PC-9 (cell line): ENCODE data around the gene CILP2. TPM values are rescaled to one million over a fixed set of nuclear protein-coding genes. Genes with fewer than 3 reads are reported as not detected.

ENCODE experiments used
- BruUV-seq: library from RNA; stranded (reverse); fragments of 400-500 nt; replicated peaks from 2 replicates; lab custom pipeline; 2021; lab: Mats Ljungman, UMichigan
- CTCF ChIA-PET: fragments of 300-600 bp; sonication (Branson Sonifier 250); formaldehyde crosslinking; loops from one replicate; lab custom pipeline; 2022; ENCODE audit warnings: antibody characterized with exemption; lab: Charles Lee
- POLR2A ChIA-PET: fragments of 300-600 bp; sonication (Branson Sonifier 250); formaldehyde crosslinking; loops from one replicate; lab custom pipeline; 2022; ENCODE audit warnings: antibody characterized with exemption; ENCODE audit not compliant: unreplicated experiment; lab: Charles Lee
- DNase-seq, 2 experiments: peaks; one replicate each; pipeline versions ENCODE4 v3.0.0 to v3.0.0-alpha.2; 2015 to 2022; ENCODE audit warnings: mixed read lengths in 1 of 2
- H2AFZ ChIP-seq: fragments of 200-600 bp; sonication (generic); 2 replicates; pipeline ENCODE4 v1.8.1; 2017; ENCODE audit warnings: antibody characterized with exemption
- H3F3A ChIP-seq: fragments of 200-600 bp; sonication (generic); 2 replicates; pipeline ENCODE4 v1.8.1; 2017; ENCODE audit warnings: antibody characterized with exemption, mild to moderate bottlenecking, low read depth; ENCODE audit not compliant: insufficient read depth
- H3K27ac ChIP-seq: fragments of 200-600 bp; sonication (generic); 2 replicates; pipeline ENCODE4 v1.6.1; 2016; ENCODE audit warnings: mixed run types
- H3K27me3 ChIP-seq: fragments of 200-600 bp; sonication (generic); 2 replicates; pipeline ENCODE4 v1.6.1; 2016; ENCODE audit warnings: low read depth, mixed run types; ENCODE audit not compliant: insufficient read depth
- H3K36me3 ChIP-seq: fragments of 200-600 bp; sonication (generic); 2 replicates; pipeline ENCODE4 v1.6.1; 2016; ENCODE audit warnings: low read depth, mixed run types
- H3K4me1 ChIP-seq: fragments of 200-600 bp; sonication (generic); replicated peaks from 2 replicates; pipeline ENCODE4 v1.6.1; 2016; ENCODE audit warnings: mixed run types; ENCODE audit not compliant: insufficient read depth
- H3K4me2 ChIP-seq: fragments of 200-600 bp; sonication (generic); 2 replicates; pipeline ENCODE4 v1.6.1; 2017; ENCODE audit warnings: mixed run types
- H3K4me3 ChIP-seq: fragments of 200-600 bp; sonication (generic); 2 replicates; pipeline ENCODE4 v1.6.1; 2016; ENCODE audit warnings: mixed run types
- H3K79me2 ChIP-seq: fragments of 200-600 bp; sonication (generic); 2 replicates; pipeline ENCODE4 v1.6.1; 2017; ENCODE audit warnings: low read depth, mixed run types
- H3K9me2 ChIP-seq: fragments of 200-600 bp; sonication (generic); 2 replicates; pipeline ENCODE4 v1.8.1; 2017; ENCODE audit warnings: mild to moderate bottlenecking; ENCODE audit not compliant: insufficient read depth
- H3K9me3 ChIP-seq: fragments of 200-600 bp; sonication (generic); 2 replicates; pipeline ENCODE4 v1.8.1; 2016; ENCODE audit warnings: low read depth; ENCODE audit not compliant: insufficient read depth
- H4K20me1 ChIP-seq: fragments of 200-600 bp; sonication (generic); 2 replicates; pipeline ENCODE4 v1.8.1; 2017; ENCODE audit not compliant: insufficient read depth
- EZH2 ChIP-seq: fragments of 200-600 bp; sonication (generic); IDR thresholded peaks from 2 replicates; pipeline ENCODE4 v1.8.0; 2017; ENCODE audit warnings: antibody characterized with exemption, low read depth
- intact Hi-C: fragments of 100-400 bp; cut with micrococcal nuclease; formaldehyde crosslinking; loops from one replicate; pipeline ENCODE4 v1.10.0; 2022; ENCODE audit not compliant: unreplicated experiment
- total RNA-seq: library from RNA; stranded (reverse); gene quantifications from 2 replicates; pipeline ENCODE4 v1.2.3, GENCODE V29; 2021
- TF ChIP-seq, protein P1 (sequence below): fragments of 200-600 bp; sonication (generic); conservative IDR thresholded peaks from 2 replicates; pipeline ENCODE4 v1.6.1; 2017; ENCODE audit warnings: mixed run types, antibody characterized with exemption, mild to moderate bottlenecking, moderate library complexity

CILP2 gene
- total RNA-seq, 1 experiment from 2014 or later = 1.1 TPM

DNA sequence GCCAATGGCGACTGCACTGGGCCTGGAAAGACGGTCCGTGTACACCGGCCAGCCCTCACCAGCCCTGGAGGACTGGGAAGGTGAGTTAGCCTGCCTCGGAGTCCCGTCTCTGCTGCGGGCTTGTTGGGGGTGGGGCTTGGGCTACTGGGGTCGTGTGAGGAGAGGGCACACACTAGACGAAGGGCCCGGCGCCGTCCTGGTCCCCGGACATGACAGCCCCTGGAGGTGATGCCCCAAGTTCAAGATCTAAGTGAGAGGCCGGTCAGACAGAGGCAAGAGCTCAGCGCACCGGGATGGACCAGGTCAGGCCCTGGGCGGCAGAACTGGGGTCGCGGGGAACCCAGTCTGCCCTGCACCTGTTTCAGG, 1.6 kb downstream of the CILP2 start:
- intact Hi-C loops = loop anchor here (10.0 kb wide), 1 partner anchor 235 kb away; no protein-coding TSS in a partner anchor
- Histone ChIP-seq H4K20me1 (no peaks in the 10 kb centered on the region), H3K4me3 (no peak overlapping the region), H3K4me2 (no peak overlapping the region), H2AFZ (no peak overlapping the region), H3K27me3 (no peaks in the 10 kb centered on the region), H3K36me3 (no peaks in the 10 kb centered on the region), H3K4me1 (no peaks in the 10 kb centered on the region), H3K27ac (no peak overlapping the region), H3K9me3 (no peaks in the 10 kb centered on the region), H3K9me2 (no peaks in the 10 kb centered on the region), H3F3A (peaks cover 24% of the 10 kb centered on the region; the same call in 1 of the 2 replicates), H3K79me2 (no peaks in the 10 kb centered on the region)
- BruUV-seq = no TSS peak
- TF ChIP-seq EZH2 = no peak
- TF ChIP-seq, protein P1, sequence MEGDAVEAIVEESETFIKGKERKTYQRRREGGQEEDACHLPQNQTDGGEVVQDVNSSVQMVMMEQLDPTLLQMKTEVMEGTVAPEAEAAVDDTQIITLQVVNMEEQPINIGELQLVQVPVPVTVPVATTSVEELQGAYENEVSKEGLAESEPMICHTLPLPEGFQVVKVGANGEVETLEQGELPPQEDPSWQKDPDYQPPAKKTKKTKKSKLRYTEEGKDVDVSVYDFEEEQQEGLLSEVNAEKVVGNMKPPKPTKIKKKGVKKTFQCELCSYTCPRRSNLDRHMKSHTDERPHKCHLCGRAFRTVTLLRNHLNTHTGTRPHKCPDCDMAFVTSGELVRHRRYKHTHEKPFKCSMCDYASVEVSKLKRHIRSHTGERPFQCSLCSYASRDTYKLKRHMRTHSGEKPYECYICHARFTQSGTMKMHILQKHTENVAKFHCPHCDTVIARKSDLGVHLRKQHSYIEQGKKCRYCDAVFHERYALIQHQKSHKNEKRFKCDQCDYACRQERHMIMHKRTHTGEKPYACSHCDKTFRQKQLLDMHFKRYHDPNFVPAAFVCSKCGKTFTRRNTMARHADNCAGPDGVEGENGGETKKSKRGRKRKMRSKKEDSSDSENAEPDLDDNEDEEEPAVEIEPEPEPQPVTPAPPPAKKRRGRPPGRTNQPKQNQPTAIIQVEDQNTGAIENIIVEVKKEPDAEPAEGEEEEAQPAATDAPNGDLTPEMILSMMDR = no peak
- POLR2A ChIA-PET = no interaction called here
- CTCF ChIA-PET = no interaction called here
- DNase-seq = no peak

DNA sequence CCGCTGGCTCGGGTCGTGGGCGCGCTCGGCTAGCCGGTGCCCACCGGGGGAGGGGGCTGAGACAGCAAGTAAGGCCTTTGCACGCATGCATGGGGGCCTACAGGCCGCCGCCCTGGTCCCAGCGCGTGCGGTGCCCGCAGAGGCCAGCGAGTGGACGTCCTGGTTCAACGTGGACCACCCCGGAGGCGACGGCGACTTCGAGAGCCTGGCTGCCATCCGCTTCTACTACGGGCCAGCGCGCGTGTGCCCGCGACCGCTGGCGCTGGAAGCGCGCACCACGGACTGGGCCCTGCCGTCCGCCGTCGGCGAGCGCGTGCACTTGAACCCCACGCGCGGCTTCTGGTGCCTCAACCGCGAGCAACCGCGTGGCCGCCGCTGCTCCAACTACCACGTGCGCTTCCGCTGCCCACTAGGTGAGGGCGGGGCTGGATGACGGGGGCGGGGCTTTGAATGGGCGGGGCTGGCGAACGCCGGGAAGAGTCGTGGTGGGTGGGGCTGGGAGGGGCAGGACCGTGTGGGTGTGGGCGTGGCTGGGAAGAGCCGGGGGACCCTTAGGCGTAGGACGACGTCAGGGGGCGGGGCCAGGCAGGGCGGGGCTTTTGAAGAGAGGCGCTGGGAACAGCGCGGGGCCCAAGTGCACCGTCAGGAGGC, 2.1 kb downstream of the CILP2 start:
- H3K9me3 ChIP-seq = no peaks in the 10 kb centered on the region
- H3K27me3 ChIP-seq = no peaks in the 10 kb centered on the region
- H3F3A ChIP-seq = peaks cover 24% of the 10 kb centered on the region; the same call in 1 of the 2 replicates
- H2AFZ ChIP-seq = peak overlapping the region; percentile 72
- peak overlapping the region; percentile 58 for H3K4me3 ChIP-seq
- no peak overlapping the region for H3K27ac ChIP-seq
- no peaks in the 10 kb centered on the region for H3K4me1 ChIP-seq
- peak; percentile 49 to 62 for DNase-seq
- H3K4me2 ChIP-seq = peak overlapping the region; percentile 85
- no TSS peak for BruUV-seq
- intact Hi-C loops = no loop called here
- ChIA-PET POLR2A (no interaction called here), CTCF (no interaction called here)
- H3K79me2 ChIP-seq = no peaks in the 10 kb centered on the region
- H3K9me2 ChIP-seq = no peaks in the 10 kb centered on the region
- TF ChIP-seq EZH2 = no peak
- TF ChIP-seq, protein P1 = no peak
- H4K20me1 ChIP-seq = no peaks in the 10 kb centered on the region
- H3K36me3 ChIP-seq = no peaks in the 10 kb centered on the region

DNA sequence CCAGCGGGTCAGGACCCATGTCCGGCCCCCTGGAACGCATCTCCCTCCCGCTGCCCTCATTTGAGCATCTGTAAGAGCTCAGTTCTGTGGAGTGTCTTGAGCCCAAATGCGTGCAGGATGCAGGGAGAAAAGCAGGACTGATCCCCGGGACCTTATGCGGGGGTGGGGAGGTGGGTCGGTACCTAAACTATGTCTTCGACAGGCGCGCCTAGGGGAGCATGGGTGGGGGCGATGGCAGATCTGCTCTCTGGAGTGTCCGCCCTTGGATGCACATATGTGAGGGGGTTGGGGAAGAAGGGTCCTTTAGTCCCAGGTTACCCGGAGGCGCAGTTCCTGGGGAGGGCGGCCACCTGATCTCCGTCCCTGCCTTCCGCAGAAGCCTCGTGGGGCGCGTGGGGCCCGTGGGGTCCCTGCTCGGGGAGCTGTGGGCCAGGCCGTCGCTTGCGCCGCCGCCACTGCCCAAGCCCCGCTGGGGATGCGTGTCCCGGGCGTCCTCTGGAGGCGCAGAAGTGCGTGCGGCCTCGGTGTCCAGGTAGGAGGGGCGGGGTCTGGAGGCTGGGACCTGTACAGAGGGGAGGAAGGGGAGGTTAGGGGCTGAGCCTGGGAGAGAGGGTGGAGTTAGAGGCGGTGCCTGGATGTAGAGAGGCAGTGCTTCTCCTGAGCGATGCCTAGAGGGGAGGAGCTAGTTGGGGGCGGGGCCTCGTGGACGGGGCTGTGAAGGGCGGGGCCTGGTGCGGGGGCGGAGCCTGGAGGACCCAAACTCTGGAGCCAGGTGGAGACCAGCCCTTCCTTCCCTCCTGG, 2.9 kb downstream of the CILP2 start:
- ChIA-PET CTCF (interaction anchor here (0.5 to 0.6 kb wide), 3 partner anchors 9 to 621 kb away, joined by 3 to 4 read pairs (median 3); partner anchors contain the start of gene DDX49), POLR2A (interaction anchor here (0.6 kb wide), 1 partner anchor 30 kb away, joined by 19 read pairs; no protein-coding TSS in a partner anchor)
- BruUV-seq = no TSS peak
- intact Hi-C loops = no loop called here
- Histone ChIP-seq H3K9me2 (no peaks in the 10 kb centered on the region), H2AFZ (peak overlapping the region; percentile 72), H3K4me3 (peak overlapping the region; percentile 58), H3F3A (peaks cover 24% of the 10 kb centered on the region; the same call in 1 of the 2 replicates), H3K9me3 (no peaks in the 10 kb centered on the region), H4K20me1 (no peaks in the 10 kb centered on the region), H3K27ac (no peak overlapping the region), H3K27me3 (no peaks in the 10 kb centered on the region), H3K36me3 (no peaks in the 10 kb centered on the region), H3K79me2 (no peaks in the 10 kb centered on the region), H3K4me1 (no peaks in the 10 kb centered on the region), H3K4me2 (peak overlapping the region; percentile 85)
- peak; percentile 86 to 91 for DNase-seq
- TF ChIP-seq, protein P1 = no peak; the same call in 1 of the 2 replicates
- no peak for TF ChIP-seq EZH2
